GM23338 (cell line): ENCODE measurements around the gene C10orf90. TPM values are rescaled to one million over a fixed set of nuclear protein-coding genes. Genes with fewer than 3 reads are reported as not detected.
A peak's percentile ranks its signal among the peaks of the same experiment; 100 is the strongest.

Source experiments
- ATAC-seq: fragments of 200-7000 bp; cut with Tn5 transposase; 3 replicates; pipeline ENCODE4 v1.9.1; 2020
- DNase-seq: peaks from one replicate; pipeline ENCODE4 v3.0.0-alpha.2; 2015; ENCODE audit warnings: low spot score
- H2AFZ ChIP-seq: fragments of 200-600 bp; sonication (generic); 2 replicates; pipeline ENCODE4 v1.8.0; 2016; ENCODE audit warnings: antibody characterized with exemption, mild to moderate bottlenecking, moderate library complexity
- H3F3A ChIP-seq: fragments of 200-600 bp; sonication (generic); replicated peaks from 2 replicates; pipeline ENCODE4 v1.8.0; 2017; ENCODE audit warnings: antibody characterized with exemption, mixed run types, low read depth
- H3K27ac ChIP-seq: fragments of 200-600 bp; sonication (generic); 2 replicates; pipeline ENCODE4 v1.6.1; 2016; ENCODE audit warnings: low read depth
- H3K27me3 ChIP-seq: fragments of 200-600 bp; sonication (generic); 2 replicates; pipeline ENCODE4 v1.8.0; 2016; ENCODE audit warnings: mild to moderate bottlenecking, mixed run types, moderate library complexity; ENCODE audit not compliant: insufficient read depth
- H3K36me3 ChIP-seq: fragments of 200-600 bp; sonication (generic); 2 replicates; pipeline ENCODE4 v1.8.0; 2016; ENCODE audit warnings: mild to moderate bottlenecking; ENCODE audit not compliant: insufficient read depth
- H3K4me1 ChIP-seq: fragments of 200-600 bp; sonication (generic); 2 replicates; pipeline ENCODE4 v1.8.0; 2016; ENCODE audit warnings: mild to moderate bottlenecking, moderate library complexity; ENCODE audit not compliant: insufficient read depth
- H3K4me2 ChIP-seq: fragments of 200-600 bp; sonication (generic); 2 replicates; pipeline ENCODE4 v1.7.1; 2017; ENCODE audit warnings: mixed run types
- H3K4me3 ChIP-seq: fragments of 200-600 bp; sonication (generic); 2 replicates; pipeline ENCODE4 v1.6.1; 2016; ENCODE audit warnings: mixed run types
- H3K79me2 ChIP-seq: fragments of 200-600 bp; sonication (generic); replicated peaks from 2 replicates; pipeline ENCODE4 v1.8.0; 2017; ENCODE audit warnings: mild to moderate bottlenecking; ENCODE audit not compliant: insufficient read depth
- H3K9me2 ChIP-seq: fragments of 200-600 bp; sonication (generic); 2 replicates; pipeline ENCODE4 v1.8.0; 2017; ENCODE audit not compliant: insufficient read depth
- H4K20me1 ChIP-seq: fragments of 200-600 bp; sonication (generic); replicated peaks from 2 replicates; pipeline ENCODE4 v1.8.0; 2017; ENCODE audit warnings: mild to moderate bottlenecking; ENCODE audit not compliant: insufficient read depth
- H3K27ac Mint-ChIP-seq: 2 replicates; pipeline ENCODE4 v1.8.0; 2020; ENCODE audit warnings: inconsistent platforms, mild to moderate bottlenecking, moderate library complexity, mixed read lengths
- H3K27me3 Mint-ChIP-seq: 3 replicates; pipeline ENCODE4 v1.8.0; 2022; ENCODE audit warnings: low read depth, mild to moderate bottlenecking, moderate library complexity, mixed read lengths, inconsistent platforms; ENCODE audit not compliant: insufficient read depth, poor library complexity
- H3K36me3 Mint-ChIP-seq: 3 replicates; pipeline ENCODE4 v1.8.0; 2021; ENCODE audit warnings: low read depth, mild to moderate bottlenecking, inconsistent platforms, moderate library complexity, mixed read lengths
- H3K4me1 Mint-ChIP-seq: 3 replicates; pipeline ENCODE4 v1.8.0; 2020; ENCODE audit warnings: mild to moderate bottlenecking, inconsistent platforms, mixed read lengths
- H3K4me3 Mint-ChIP-seq: 3 replicates; pipeline ENCODE4 v1.8.0; 2021; ENCODE audit warnings: moderate library complexity, mild to moderate bottlenecking, inconsistent platforms, mixed read lengths
- H3K9me3 Mint-ChIP-seq: 3 replicates; pipeline ENCODE4 v1.8.0; 2020; ENCODE audit warnings: moderate library complexity, mild to moderate bottlenecking, inconsistent platforms, mixed read lengths
- JUNB ChIP-seq: IDR thresholded peaks from one replicate; pipeline ENCODE4 v1.6.1; 2016; ENCODE audit warnings: antibody characterized with exemption; ENCODE audit not compliant: unreplicated experiment
- POLR2AphosphoS5 ChIP-seq: IDR thresholded peaks from 2 replicates; pipeline ENCODE4 v1.6.1; 2016; ENCODE audit warnings: antibody characterized with exemption, low read depth
- ZNF331 ChIP-seq: fragments of 250-450 bp; sonication (Bioruptor Pico); IDR thresholded peaks from 2 replicates; pipeline ENCODE4 v1.5.0; 2020; ENCODE audit warnings: low read depth, mild to moderate bottlenecking, moderate library complexity
- polyA plus RNA-seq: library from polyadenylated mRNA; unstranded; fragments of >200 nt; fragmentation: Nextera tagmentation; extraction: Ambion mirVana; gene quantifications from 2 replicates; pipeline ENCODE4 v1.2.1, GENCODE V29; 2016
- total RNA-seq: library from RNA; depleted of rRNA; stranded (reverse); fragments of >200 nt; shearing (Covaris generic); gene quantifications from 2 replicates; pipeline ENCODE4 v1.2.3, GENCODE V29; 2014
- TF ChIP-seq, protein P1 (sequence below): fragments of 250-450 bp; sonication (Bioruptor Pico); IDR thresholded peaks from 2 replicates; pipeline ENCODE4 v1.5.0; 2020; ENCODE audit warnings: mild to moderate bottlenecking, moderate library complexity
- TF ChIP-seq, protein P2 (sequence below): IDR thresholded peaks from 2 replicates; pipeline ENCODE4 v1.6.1; 2016; ENCODE audit warnings: antibody characterized with exemption

C10orf90 gene
- total and polyA plus RNA-seq, 2 experiments from 2014 or later = 0.76 to 0.97 TPM

GRCh38 chr10:126585249-126586017, 85.1 kb downstream of the C10orf90 start (continued):
- TF ChIP-seq, protein P1, sequence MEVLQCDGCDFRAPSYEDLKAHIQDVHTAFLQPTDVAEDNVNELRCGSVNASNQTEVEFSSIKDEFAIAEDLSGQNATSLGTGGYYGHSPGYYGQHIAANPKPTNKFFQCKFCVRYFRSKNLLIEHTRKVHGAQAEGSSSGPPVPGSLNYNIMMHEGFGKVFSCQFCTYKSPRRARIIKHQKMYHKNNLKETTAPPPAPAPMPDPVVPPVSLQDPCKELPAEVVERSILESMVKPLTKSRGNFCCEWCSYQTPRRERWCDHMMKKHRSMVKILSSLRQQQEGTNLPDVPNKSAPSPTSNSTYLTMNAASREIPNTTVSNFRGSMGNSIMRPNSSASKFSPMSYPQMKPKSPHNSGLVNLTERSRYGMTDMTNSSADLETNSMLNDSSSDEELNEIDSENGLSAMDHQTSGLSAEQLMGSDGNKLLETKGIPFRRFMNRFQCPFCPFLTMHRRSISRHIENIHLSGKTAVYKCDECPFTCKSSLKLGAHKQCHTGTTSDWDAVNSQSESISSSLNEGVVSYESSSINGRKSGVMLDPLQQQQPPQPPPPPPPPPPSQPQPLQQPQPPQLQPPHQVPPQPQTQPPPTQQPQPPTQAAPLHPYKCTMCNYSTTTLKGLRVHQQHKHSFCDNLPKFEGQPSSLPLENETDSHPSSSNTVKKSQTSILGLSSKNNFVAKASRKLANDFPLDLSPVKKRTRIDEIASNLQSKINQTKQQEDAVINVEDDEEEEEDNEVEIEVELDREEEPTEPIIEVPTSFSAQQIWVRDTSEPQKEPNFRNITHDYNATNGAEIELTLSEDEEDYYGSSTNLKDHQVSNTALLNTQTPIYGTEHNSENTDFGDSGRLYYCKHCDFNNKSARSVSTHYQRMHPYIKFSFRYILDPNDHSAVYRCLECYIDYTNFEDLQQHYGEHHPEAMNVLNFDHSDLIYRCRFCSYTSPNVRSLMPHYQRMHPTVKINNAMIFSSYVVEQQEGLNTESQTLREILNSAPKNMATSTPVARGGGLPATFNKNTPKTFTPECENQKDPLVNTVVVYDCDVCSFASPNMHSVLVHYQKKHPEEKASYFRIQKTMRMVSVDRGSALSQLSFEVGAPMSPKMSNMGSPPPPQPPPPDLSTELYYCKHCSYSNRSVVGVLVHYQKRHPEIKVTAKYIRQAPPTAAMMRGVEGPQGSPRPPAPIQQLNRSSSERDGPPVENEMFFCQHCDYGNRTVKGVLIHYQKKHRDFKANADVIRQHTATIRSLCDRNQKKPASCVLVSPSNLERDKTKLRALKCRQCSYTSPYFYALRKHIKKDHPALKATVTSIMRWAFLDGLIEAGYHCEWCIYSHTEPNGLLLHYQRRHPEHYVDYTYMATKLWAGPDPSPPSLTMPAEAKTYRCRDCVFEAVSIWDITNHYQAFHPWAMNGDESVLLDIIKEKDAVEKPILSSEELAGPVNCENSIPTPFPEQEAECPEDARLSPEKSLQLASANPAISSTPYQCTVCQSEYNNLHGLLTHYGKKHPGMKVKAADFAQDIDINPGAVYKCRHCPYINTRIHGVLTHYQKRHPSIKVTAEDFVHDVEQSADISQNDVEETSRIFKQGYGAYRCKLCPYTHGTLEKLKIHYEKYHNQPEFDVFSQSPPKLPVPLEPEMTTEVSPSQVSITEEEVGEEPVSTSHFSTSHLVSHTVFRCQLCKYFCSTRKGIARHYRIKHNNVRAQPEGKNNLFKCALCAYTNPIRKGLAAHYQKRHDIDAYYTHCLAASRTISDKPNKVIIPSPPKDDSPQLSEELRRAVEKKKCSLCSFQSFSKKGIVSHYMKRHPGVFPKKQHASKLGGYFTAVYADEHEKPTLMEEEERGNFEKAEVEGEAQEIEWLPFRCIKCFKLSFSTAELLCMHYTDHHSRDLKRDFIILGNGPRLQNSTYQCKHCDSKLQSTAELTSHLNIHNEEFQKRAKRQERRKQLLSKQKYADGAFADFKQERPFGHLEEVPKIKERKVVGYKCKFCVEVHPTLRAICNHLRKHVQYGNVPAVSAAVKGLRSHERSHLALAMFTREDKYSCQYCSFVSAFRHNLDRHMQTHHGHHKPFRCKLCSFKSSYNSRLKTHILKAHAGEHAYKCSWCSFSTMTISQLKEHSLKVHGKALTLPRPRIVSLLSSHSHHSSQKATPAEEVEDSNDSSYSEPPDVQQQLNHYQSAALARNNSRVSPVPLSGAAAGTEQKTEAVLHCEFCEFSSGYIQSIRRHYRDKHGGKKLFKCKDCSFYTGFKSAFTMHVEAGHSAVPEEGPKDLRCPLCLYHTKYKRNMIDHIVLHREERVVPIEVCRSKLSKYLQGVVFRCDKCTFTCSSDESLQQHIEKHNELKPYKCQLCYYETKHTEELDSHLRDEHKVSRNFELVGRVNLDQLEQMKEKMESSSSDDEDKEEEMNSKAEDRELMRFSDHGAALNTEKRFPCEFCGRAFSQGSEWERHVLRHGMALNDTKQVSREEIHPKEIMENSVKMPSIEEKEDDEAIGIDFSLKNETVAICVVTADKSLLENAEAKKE (CRISPR knock-in tag) = no peak
- no peak for TF ChIP-seq JUNB
- TF ChIP-seq POLR2AphosphoS5 = no peak
- TF ChIP-seq ZNF331 (CRISPR knock-in tag) = no peak

GRCh38 chr10:126584836-126585235, 85.7 kb downstream of the C10orf90 start:
- Histone ChIP-seq H3K27ac (no peak overlapping the region), H3K36me3 (no peaks in the 10 kb centered on the region), H3F3A (no peaks in the 10 kb centered on the region), H2AFZ (no peak overlapping the region), H3K4me1 (peaks cover 19% of the 10 kb centered on the region; the same call in 1 of the 2 replicates), H3K9me2 (peaks cover 7% of the 10 kb centered on the region; the same call in 1 of the 2 replicates), H3K4me3 (no peak overlapping the region), H3K27me3 (no peaks in the 10 kb centered on the region), H3K4me2 (0 out of 2 replicates have a peak overlapping the region, but pooled peaks have one; percentile 12), H3K79me2 (no peaks in the 10 kb centered on the region), H4K20me1 (no peaks in the 10 kb centered on the region)
- TF ChIP-seq, protein P2, sequence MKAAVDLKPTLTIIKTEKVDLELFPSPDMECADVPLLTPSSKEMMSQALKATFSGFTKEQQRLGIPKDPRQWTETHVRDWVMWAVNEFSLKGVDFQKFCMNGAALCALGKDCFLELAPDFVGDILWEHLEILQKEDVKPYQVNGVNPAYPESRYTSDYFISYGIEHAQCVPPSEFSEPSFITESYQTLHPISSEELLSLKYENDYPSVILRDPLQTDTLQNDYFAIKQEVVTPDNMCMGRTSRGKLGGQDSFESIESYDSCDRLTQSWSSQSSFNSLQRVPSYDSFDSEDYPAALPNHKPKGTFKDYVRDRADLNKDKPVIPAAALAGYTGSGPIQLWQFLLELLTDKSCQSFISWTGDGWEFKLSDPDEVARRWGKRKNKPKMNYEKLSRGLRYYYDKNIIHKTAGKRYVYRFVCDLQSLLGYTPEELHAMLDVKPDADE = no peak
- TF ChIP-seq JUNB = no peak
- Mint-ChIP-seq H3K27me3 (peaks cover 6% of the 10 kb centered on the region), H3K27ac (no peak overlapping the region), H3K4me3 (peak overlapping the region; percentile 23; the same call in 1 of the 3 replicates), H3K4me1 (peaks cover 29% of the 10 kb centered on the region), H3K36me3 (no peaks in the 10 kb centered on the region), H3K9me3 (peaks cover 2% of the 10 kb centered on the region; the same call in 2 of the 3 replicates)
- no peak for DNase-seq
- peak; percentile 62 for ATAC-seq
